Skeletal muscle satellite cell (primary cell): ENCODE data around the gene ATG12. TPM values are rescaled to one million over a fixed set of nuclear protein-coding genes. Genes with fewer than 3 reads are reported as not detected.
"Not testable (repeated sequence)": the region's sequence is repeated elsewhere in the genome, so short reads cannot be mapped to it uniquely, and the experiment has no call there.

ENCODE experiments used
- H3K27me3 ChIP-seq: 2 replicates; pipeline ENCODE4 v1.7.0; 2013; ENCODE audit warnings: low read length; ENCODE audit not compliant: control insufficient read depth, insufficient read depth
- H3K36me3 ChIP-seq: 2 replicates; pipeline ENCODE4 v1.7.0; 2013; ENCODE audit warnings: mild to moderate bottlenecking, control low read depth, low read length; ENCODE audit not compliant: insufficient read depth
- H3K4me1 ChIP-seq: 2 replicates; pipeline ENCODE4 v1.7.0; 2013; ENCODE audit warnings: low read length; ENCODE audit not compliant: control insufficient read depth, insufficient read depth
- H3K4me2 ChIP-seq: 2 replicates; pipeline ENCODE4 v1.7.0; 2013; ENCODE audit warnings: mild to moderate bottlenecking, low read length
- H3K4me3 ChIP-seq: 2 replicates; pipeline ENCODE4 v1.7.0; 2013; ENCODE audit warnings: low read length
- H3K9ac ChIP-seq: 2 replicates; pipeline ENCODE4 v1.7.0; 2013; ENCODE audit warnings: mild to moderate bottlenecking, low read depth, low read length, moderate library complexity
- H3K9me3 ChIP-seq: replicated peaks from 2 replicates; pipeline ENCODE4 v1.7.0; 2013; ENCODE audit warnings: mild to moderate bottlenecking, control low read depth, low read length
- total RNA-seq: library from RNA; depleted of rRNA; stranded (reverse); fragments of >200 nt; gene quantifications from 2 replicates; pipeline ENCODE4 v1.2.3, GENCODE V29; 2012; rRNA removed

The ATG12 gene
- total RNA-seq = 42.1 and 51.5 TPM in 2 replicates

DNA sequence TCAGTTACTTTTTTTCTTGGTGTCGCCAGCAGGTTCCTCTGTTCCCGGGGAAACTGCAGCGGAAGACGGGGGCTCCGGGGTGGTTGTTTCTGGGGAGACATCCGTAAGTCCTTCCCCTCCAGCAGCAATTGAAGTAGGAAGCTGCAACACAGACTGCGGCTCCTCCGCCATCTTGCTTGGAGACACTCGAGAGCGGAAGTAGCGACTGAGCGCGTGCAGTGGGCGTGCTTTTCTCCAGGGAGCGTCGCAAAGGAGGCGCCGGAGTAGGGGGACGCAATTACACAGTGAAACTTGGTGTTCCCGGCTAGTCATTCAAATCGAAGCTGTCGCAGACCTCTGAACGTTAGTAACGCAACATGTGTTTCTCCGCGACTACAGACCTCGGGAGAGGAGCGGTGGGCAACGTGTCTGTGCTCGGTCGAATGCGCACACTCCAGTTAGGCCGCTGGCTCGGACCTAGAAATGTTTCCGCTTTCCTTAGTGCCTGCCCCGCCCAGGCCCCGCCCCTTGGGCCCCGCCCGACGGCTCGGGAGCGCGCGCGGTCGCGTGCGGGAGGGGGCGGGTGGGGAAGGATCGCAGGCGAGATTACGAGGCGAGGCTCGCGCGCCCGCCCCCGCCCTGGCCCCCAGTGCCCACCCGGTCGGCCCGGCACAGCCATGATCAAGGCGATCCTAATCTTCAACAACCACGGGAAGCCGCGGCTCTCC is at the start of gene ATG12, which contains the start of gene AP3S1:
Gene ATG12 (minus strand): TSS at position 184 of the 707 bp plus-strand sequence. CDS start 13 bp downstream, at position 171.
Gene AP3S1 (plus strand): TSS at position 554 of the 707 bp plus-strand sequence. CDS start 103 bp downstream, at position 657.
- peak within 1 kb of the TSS; percentile 74 for H3K4me3 ChIP-seq
- peaks cover 22% of the 10 kb centered on the region for H3K4me1 ChIP-seq
- peak within 1 kb of the TSS; percentile 84 for H3K9ac ChIP-seq
- H3K36me3 ChIP-seq = peaks cover 11% of the 10 kb centered on the region
- H3K27me3 ChIP-seq = no peaks in the 10 kb centered on the region
- peak within 1 kb of the TSS; percentile 83 for H3K4me2 ChIP-seq
- H3K9me3 ChIP-seq = no peaks in the 10 kb centered on the region

DNA sequence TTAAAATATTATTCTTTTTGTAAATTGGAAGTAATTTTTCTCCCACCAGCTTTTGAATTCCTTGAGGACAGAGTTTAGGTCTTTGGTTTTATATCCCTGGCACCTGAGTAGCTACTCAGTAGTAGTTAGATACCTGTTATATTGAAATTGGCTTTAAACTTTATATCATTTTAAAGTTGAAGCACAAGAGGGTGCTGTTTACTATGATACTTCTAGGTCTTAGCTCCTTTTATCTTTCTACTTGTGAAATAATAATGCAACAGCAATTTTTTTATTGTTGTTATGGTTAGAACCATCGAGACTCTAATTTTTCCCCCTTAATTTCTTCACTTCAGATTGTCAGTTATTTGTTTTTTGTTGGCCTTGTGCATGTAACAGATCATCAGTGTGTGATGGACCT is 46.7 kb upstream of the ATG12 start:
- no peak overlapping the region for H3K4me3 ChIP-seq
- no peaks in the 10 kb centered on the region for H3K9me3 ChIP-seq
- H3K4me1 ChIP-seq = peaks cover 3% of the 10 kb centered on the region
- peaks cover 5% of the 10 kb centered on the region for H3K36me3 ChIP-seq
- no peak overlapping the region for H3K9ac ChIP-seq
- no peaks in the 10 kb centered on the region for H3K27me3 ChIP-seq
- no peak overlapping the region for H3K4me2 ChIP-seq

DNA sequence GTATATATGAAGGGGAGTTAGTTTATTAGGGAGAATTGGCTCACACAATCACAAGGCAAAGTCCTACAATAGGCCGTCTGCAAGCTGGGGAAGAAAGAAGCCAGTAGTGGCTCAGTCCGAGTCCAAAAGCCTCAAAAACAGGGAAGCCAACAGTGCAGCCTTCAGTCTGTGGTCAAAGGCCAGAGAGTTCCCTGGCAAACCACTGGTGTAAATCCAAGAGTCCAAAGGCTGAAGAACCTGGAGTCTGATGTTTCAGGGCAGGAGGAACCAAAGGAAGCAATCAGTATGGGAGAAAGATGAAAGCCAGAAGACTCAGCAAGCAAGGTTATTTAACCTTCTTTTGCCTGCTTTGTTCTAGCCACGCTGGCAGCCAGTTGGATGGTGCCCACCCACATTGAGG is 43.8 kb upstream of the ATG12 start:
- not testable (repeated sequence) for H3K9me3 ChIP-seq, H3K4me3 ChIP-seq, H3K4me1 ChIP-seq, H3K9ac ChIP-seq, H3K36me3 ChIP-seq, H3K27me3 ChIP-seq, H3K4me2 ChIP-seq

DNA sequence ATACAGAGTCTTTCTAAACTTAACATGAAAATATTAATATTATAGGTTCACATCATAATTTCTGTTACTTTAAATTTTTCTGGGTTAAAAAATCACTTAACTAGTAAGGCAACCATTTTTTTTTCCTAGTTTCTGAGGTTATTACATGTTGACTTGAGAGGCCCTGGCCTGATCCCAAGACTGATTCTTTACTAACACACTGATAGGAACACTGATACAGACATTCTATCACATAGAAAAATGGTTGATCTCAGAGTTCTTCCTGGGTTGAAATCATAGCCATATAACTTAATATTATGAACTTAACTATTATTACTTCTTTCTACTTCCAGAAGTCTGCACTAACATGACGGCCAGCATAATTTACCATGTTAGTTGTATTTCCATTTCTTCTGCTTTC is 43.3 kb upstream of the ATG12 start:
- Histone ChIP-seq H3K9me3 (no peaks in the 10 kb centered on the region), H3K27me3 (no peaks in the 10 kb centered on the region), H3K4me2 (no peak overlapping the region), H3K9ac (no peak overlapping the region), H3K4me1 (peaks cover 3% of the 10 kb centered on the region), H3K4me3 (no peak overlapping the region), H3K36me3 (peaks cover 5% of the 10 kb centered on the region)

DNA sequence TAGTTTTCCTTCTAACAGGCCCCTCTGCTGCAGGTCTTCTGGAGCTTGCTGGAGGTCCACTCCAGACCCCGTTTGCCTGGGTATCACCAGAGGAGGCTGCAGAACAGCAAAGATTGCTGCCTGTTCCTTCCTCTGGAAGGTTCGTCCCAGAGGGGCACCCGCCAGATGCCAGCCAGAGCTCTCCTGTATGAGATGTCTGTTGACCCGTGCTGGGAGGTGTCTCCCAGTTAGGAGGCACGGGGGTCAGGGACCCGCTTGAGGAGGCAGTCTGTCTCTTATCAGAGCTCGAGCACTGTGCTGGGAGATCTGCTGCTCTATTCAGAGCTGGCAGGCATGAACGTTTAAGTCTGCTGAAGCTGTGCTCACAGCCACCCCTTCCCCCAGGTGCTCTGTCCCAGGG is 41.1 kb upstream of the ATG12 start:
- H3K4me3 ChIP-seq, H3K9ac ChIP-seq, H3K4me1 ChIP-seq, H3K9me3 ChIP-seq, H3K4me2 ChIP-seq, H3K36me3 ChIP-seq, H3K27me3 ChIP-seq: not testable (repeated sequence)

DNA sequence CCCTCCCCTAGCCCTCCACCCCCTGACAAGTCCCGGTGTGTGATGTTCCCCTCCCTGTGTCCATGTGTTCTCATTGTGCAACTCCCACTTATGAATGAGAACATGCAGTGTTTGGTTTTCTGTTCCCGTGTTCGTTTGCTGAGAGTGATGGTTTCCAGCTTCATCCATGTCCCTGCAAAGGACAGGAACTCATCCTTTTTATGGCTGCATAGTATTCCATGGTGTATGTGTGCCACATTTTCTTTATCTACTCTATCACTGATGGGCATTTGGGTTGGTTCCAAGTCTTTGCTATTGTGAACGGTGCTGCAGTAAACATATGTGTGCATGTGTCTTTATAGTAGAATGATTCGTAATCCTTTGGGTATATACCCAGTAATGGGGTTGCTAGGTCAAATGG is 36.0 kb upstream of the ATG12 start:
- not testable (repeated sequence) for H3K9ac ChIP-seq, H3K4me3 ChIP-seq, H3K36me3 ChIP-seq, H3K4me2 ChIP-seq, H3K9me3 ChIP-seq, H3K27me3 ChIP-seq
- H3K4me1 ChIP-seq = peaks cover 16% of the 10 kb centered on the region

DNA sequence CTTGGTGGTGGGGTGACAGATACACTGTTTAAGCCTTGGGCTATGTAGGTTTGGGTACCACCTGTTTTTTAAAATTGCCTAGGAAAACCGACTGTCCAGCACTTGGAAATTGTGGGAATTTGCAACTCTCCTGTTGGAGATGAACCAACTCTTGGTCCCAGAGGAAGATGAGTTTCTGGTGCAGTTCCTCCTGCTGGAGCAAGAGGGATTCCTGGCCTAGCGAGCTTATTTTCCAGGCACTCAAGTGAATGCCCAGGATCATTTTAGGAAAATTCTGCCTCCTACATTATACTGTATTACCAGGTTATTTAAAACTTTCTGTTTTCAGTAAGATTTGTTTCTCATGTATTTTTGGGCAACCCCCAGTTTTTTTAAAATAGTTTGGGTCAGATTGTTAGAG is 34.1 kb upstream of the ATG12 start:
- Histone ChIP-seq H3K9me3 (no peaks in the 10 kb centered on the region), H3K4me1 (peaks cover 16% of the 10 kb centered on the region), H3K9ac (no peak overlapping the region), H3K4me2 (no peak overlapping the region), H3K36me3 (peaks cover 6% of the 10 kb centered on the region), H3K27me3 (no peaks in the 10 kb centered on the region), H3K4me3 (no peak overlapping the region)

DNA sequence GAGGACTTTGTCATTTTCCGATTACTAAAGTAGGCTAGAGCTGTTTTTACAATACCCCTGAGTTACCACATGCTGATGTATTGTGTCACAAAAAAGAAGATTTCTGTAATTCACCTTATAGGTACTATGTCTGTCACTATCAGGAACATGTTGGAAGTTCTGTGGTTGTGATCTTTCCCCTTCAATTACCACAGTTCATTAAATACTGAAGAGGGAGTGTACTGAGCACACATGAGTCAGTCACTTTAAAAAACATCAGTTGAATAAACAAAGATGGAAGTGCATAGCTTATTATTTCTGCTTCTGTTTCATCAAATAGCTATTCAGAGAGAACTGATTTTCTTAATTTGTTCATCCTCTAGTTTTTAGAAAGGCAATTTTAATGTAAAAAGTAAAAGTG is 32.0 kb upstream of the ATG12 start:
- Histone ChIP-seq H3K36me3 (peaks cover 10% of the 10 kb centered on the region), H3K9ac (no peak overlapping the region)

DNA sequence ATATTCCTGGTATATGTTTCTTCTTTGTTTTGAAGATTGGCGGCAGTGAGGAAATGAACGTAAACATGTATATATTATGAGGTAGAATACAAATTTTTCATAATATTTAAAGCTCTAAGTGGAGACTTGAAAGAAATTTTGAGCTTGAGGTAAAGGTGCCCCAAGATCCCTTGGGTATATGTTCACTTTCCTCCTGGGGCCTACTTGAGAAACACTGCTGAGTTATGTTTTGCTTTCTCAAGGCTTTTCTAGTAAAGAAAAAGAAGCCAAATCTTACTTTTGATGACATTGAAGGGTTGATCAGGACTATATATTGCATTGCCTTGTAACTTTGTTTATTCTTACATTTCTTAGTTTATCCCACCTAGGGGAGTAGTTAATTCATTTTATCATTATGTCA is 31.1 kb upstream of the ATG12 start:
- Histone ChIP-seq H3K4me3 (no peak overlapping the region), H3K9me3 (no peaks in the 10 kb centered on the region), H3K36me3 (peaks cover 10% of the 10 kb centered on the region), H3K4me1 (peaks cover 16% of the 10 kb centered on the region), H3K9ac (no peak overlapping the region), H3K27me3 (no peaks in the 10 kb centered on the region), H3K4me2 (no peak overlapping the region)

More for the DNA sequence above, 32.0 kb upstream of the ATG12 start:
- Histone ChIP-seq H3K4me3 (no peak overlapping the region), H3K9me3 (no peaks in the 10 kb centered on the region), H3K4me1 (peaks cover 16% of the 10 kb centered on the region), H3K27me3 (no peaks in the 10 kb centered on the region), H3K4me2 (peak overlapping the region; percentile 55)

DNA sequence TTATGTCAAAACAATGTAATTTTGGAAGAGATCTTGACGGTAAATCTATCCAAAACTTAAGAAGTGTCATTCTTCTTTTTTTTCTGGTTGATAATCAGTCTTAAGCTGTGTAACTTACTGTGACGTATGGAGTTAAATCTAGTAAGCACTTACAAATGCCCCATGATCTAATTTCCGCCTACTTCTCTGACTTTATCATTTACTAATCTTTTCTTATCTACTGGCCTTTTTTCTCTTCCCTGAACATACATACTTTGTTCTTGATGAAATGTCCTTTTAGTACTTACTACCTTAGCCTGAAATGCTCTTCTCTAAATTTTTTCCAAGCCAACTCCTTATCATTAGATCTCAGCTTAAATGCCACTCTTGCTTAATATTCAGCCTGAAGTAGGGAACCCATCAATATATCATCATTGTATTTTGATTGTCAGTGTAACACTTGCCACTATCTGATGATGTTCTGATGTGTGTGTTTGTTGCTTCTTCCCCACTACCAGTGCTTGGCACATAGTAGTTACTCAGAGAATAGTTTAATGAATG is 28.0 kb upstream of the ATG12 start:
- H3K27me3 ChIP-seq = no peaks in the 10 kb centered on the region
- H3K9me3 ChIP-seq = no peaks in the 10 kb centered on the region
- no peak overlapping the region for H3K4me3 ChIP-seq
- H3K36me3 ChIP-seq = peaks cover 10% of the 10 kb centered on the region
- no peak overlapping the region for H3K9ac ChIP-seq
- no peak overlapping the region for H3K4me2 ChIP-seq
- peaks cover 16% of the 10 kb centered on the region for H3K4me1 ChIP-seq

DNA sequence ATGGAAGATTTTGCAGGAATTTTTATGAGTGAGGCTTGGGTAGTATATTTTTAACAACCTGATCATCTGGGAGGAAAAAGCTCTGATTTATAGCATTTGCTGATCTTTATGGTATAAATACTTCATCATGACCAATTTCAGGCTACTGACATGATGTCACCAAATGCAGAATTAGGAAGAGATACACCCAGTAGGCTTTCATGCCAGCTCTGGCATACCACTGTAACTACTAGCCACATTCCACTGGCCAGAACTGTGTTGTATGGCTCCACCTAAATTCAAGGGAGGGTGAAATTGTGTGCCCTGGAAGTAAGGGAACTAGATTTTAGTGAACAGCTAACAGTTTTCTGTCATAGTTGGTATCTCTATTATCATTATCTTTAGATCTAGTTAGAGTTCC is 18.0 kb upstream of the ATG12 start:
- Histone ChIP-seq H3K27me3 (no peaks in the 10 kb centered on the region), H3K4me3 (no peak overlapping the region), H3K36me3 (no peaks in the 10 kb centered on the region), H3K4me2 (no peak overlapping the region), H3K9me3 (peaks cover 4% of the 10 kb centered on the region), H3K4me1 (peaks cover 24% of the 10 kb centered on the region), H3K9ac (no peak overlapping the region)

DNA sequence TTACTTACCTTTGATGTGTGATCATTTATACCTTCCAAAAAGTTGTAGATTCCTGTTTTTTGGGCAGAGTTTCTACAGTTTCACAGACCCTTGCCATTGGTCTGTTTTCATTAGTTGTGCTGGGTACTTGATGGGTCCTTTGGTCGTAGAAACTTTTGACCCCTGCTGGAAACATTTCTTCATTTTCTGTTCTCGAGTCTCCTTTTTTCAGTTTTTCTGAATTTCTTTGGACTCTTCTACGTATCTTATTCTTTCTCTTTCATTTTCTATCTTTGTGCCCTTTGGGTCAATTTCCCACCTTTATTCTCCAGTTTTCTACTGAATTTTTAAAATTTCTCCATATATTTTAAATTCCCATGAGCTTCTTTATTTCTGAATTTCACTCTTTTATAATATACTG is 17.0 kb upstream of the ATG12 start:
- Histone ChIP-seq H3K4me2 (no peak overlapping the region), H3K27me3 (no peaks in the 10 kb centered on the region), H3K36me3 (peaks cover 6% of the 10 kb centered on the region), H3K9ac (no peak overlapping the region), H3K4me3 (no peak overlapping the region), H3K9me3 (no peaks in the 10 kb centered on the region), H3K4me1 (peaks cover 24% of the 10 kb centered on the region)
